Keratinocyte (primary cell): Measurements from ENCODE around the gene SPIRE1. TPM values are rescaled to one million over a fixed set of nuclear protein-coding genes. Genes with fewer than 3 reads are reported as not detected.

Experiments used
- DNase-seq: peaks from one replicate; pipeline ENCODE4 v3.0.0-alpha.2; 2011; ENCODE audit warnings: low read depth, missing footprints, low spot score
- FAIRE-seq: peaks from 2 replicates; lab custom pipeline; 2011; peaks lifted over from hg19 to GRCh38; lab: Jason Lieb, UNC
- H2AFZ ChIP-seq: 2 replicates; pipeline ENCODE4 v1.6.0; 2012; ENCODE audit warnings: low read length, control low read depth, inconsistent platforms; ENCODE audit not compliant: control insufficient read depth
- H3K27ac ChIP-seq: 2 replicates; pipeline ENCODE4 v1.5.1; 2011; ENCODE audit warnings: low read length; ENCODE audit not compliant: control insufficient read depth, insufficient read depth
- H3K27me3 ChIP-seq: 3 replicates; pipeline ENCODE4 v1.6.0; 2011; ENCODE audit warnings: low read length; ENCODE audit not compliant: control insufficient read depth, insufficient read depth; ENCODE audit errors: extremely low read depth
- H3K36me3 ChIP-seq, 2 experiments: 2 replicates in 1 of 2; 3 replicates in 1 of 2; pipeline ENCODE4 v1.5.1; 2011; ENCODE audit warnings: low read length in 2 of 2, mild to moderate bottlenecking in 1 of 2; ENCODE audit not compliant: control insufficient read depth in 2 of 2, insufficient read depth in 2 of 2; ENCODE audit errors: extremely low read depth in 1 of 2
- H3K4me1 ChIP-seq: 3 replicates; pipeline ENCODE4 v1.5.1; 2011; ENCODE audit warnings: low read length; ENCODE audit not compliant: control insufficient read depth, insufficient read depth; ENCODE audit errors: extremely low read depth
- H3K4me2 ChIP-seq: 3 replicates; pipeline ENCODE4 v1.6.0; 2011; ENCODE audit warnings: low read depth, low read length; ENCODE audit not compliant: control insufficient read depth, insufficient read depth; ENCODE audit errors: extremely low read depth
- H3K4me3 ChIP-seq, 3 experiments: fragments of 200-600 bp in 1 of 3; sonication (generic) in 1 of 3; 2 replicates in 2 of 3; 3 replicates in 1 of 3; pipeline ENCODE4 v1.5.1; 2011 to 2016; ENCODE audit warnings: low read length in 3 of 3, mild to moderate bottlenecking in 3 of 3, control low read depth in 2 of 3, inconsistent platforms in 1 of 3, low read depth in 1 of 3, mixed read lengths in 1 of 3, mixed run types in 1 of 3, moderate library complexity in 1 of 3; ENCODE audit not compliant: control insufficient read depth in 2 of 3, insufficient read depth in 2 of 3; ENCODE audit errors: extremely low read depth in 1 of 3
- H3K79me2 ChIP-seq: 2 replicates; pipeline ENCODE4 v1.6.0; 2012; ENCODE audit warnings: low read length; ENCODE audit not compliant: control insufficient read depth, insufficient read depth
- H3K9ac ChIP-seq: 3 replicates; pipeline ENCODE4 v1.6.0; 2011; ENCODE audit warnings: low read length; ENCODE audit not compliant: control insufficient read depth, insufficient read depth; ENCODE audit errors: extremely low read depth
- H3K9me1 ChIP-seq: 3 replicates; pipeline ENCODE4 v1.6.0; 2011; ENCODE audit warnings: low read length; ENCODE audit not compliant: control insufficient read depth, insufficient read depth; ENCODE audit errors: extremely low read depth
- H3K9me3 ChIP-seq: 2 replicates; pipeline ENCODE4 v1.5.1; 2012; ENCODE audit warnings: low read depth, low read length; ENCODE audit not compliant: control insufficient read depth
- H4K20me1 ChIP-seq: 3 replicates; pipeline ENCODE4 v1.6.0; 2011; ENCODE audit warnings: low read length; ENCODE audit not compliant: control insufficient read depth, insufficient read depth; ENCODE audit errors: extremely low read depth
- CTCF ChIP-seq, 3 experiments: IDR thresholded peaks in 1 of 3; conservative IDR thresholded peaks in 1 of 3; optimal IDR thresholded peaks in 1 of 3; 2 replicates in 2 of 3; 3 replicates in 1 of 3; pipeline versions ENCODE3 to v1.5.1; 2011; ENCODE audit warnings: low read length in 3 of 3, mild to moderate bottlenecking in 3 of 3, moderate library complexity in 2 of 3, control low read depth in 1 of 3, inconsistent platforms in 1 of 3; ENCODE audit not compliant: insufficient read depth in 2 of 3; ENCODE audit errors: extremely low read depth in 1 of 3
- EZH2 ChIP-seq: IDR thresholded peaks from one replicate; pipeline ENCODE4 v1.6.1; 2012; ENCODE audit warnings: inconsistent platforms, mild to moderate bottlenecking, low read length, moderate library complexity
- dilution Hi-C: fragments of 300-500 bp; cut with MboI; formaldehyde crosslinking; loops from one replicate; pipeline ENCODE4 v1.7.0; 2020; ENCODE audit warnings: low sequenced_read_pairs; ENCODE audit not compliant: extremely low pct_ligation_motif_present
- polyA plus RNA-seq, 5 experiments: library from polyadenylated mRNA; depleted of rRNA in 3 of 5; stranded (reverse) in 3 of 5; stranded (forward) in 1 of 5; unstranded in 1 of 5; fragments of >200 nt; gene quantifications; 1 replicate in 1 of 5; 2 replicates in 3 of 5; 3 replicates in 1 of 5; pipeline versions ENCODE4 v1.2.1 to v1.2.3, GENCODE V29; 2011 to 2012; ENCODE audit warnings: missing spikeins in 2 of 5, low read depth in 1 of 5, low replicate concordance in 1 of 5

The SPIRE1 gene
- polyA plus RNA-seq, 1 donor (not counting 4 experiments of a cell fraction or from before 2014, with no cell fraction given), result 20.6 TPM

- Histone ChIP-seq H3K36me3 (no peaks in the 10 kb centered on the region), H3K27me3 (no peaks in the 10 kb centered on the region), H3K4me2 (no peak overlapping the region), H3K27ac (no peak overlapping the region), H3K9me1 (peaks cover 2% of the 10 kb centered on the region), H3K4me3 (no peak overlapping the region), H3K4me1 (peaks cover 11% of the 10 kb centered on the region), H3K9me3 (no peaks in the 10 kb centered on the region), H2AFZ (no peak overlapping the region), H3K9ac (no peak overlapping the region), H4K20me1 (peaks cover 3% of the 10 kb centered on the region), H3K79me2 (peaks cover 61% of the 10 kb centered on the region)
- dilution Hi-C loops, result no loop called here
- DNase-seq (no peak), FAIRE-seq (no peak)
- no peak for TF ChIP-seq CTCF (optimal IDR thresholded peaks at IDR 0.05 in 1 of 3, IDR thresholded peaks at IDR 0.05 in 1 of 3, conservative IDR thresholded peaks at IDR 0.05 in 1 of 3; ENCODE audit: extremely low read depth in 1 of 3, insufficient read depth in 2 of 3, low read length in 3 of 3)
- no peak for TF ChIP-seq EZH2
These were observed 2.9 kb downstream of the SPIRE1 start for GRCh38 chr18:12654971-12655370.

- H3K9me1 ChIP-seq, result peaks cover 2% of the 10 kb centered on the region
- H3K9ac ChIP-seq, result no peak overlapping the region
- H3K27me3 ChIP-seq, result no peaks in the 10 kb centered on the region
- H3K4me2 ChIP-seq, result no peak overlapping the region
- H3K36me3 ChIP-seq, result no peaks in the 10 kb centered on the region
- dilution Hi-C loops, result no loop called here
- FAIRE-seq, result no peak
- H3K79me2 ChIP-seq, result peaks cover 73% of the 10 kb centered on the region
- TF ChIP-seq CTCF (optimal IDR thresholded peaks at IDR 0.05 in 1 of 3, IDR thresholded peaks at IDR 0.05 in 1 of 3, conservative IDR thresholded peaks at IDR 0.05 in 1 of 3; ENCODE audit: extremely low read depth in 1 of 3, insufficient read depth in 2 of 3, low read length in 3 of 3), result no peak
- TF ChIP-seq EZH2, result no peak
- peaks cover 11% of the 10 kb centered on the region for H3K4me1 ChIP-seq
- DNase-seq, result no peak
- peaks cover 3% of the 10 kb centered on the region for H4K20me1 ChIP-seq
- no peak overlapping the region for H3K4me3 ChIP-seq
- no peak overlapping the region for H2AFZ ChIP-seq
- H3K27ac ChIP-seq, result no peak overlapping the region
- no peaks in the 10 kb centered on the region for H3K9me3 ChIP-seq
These were observed 5.0 kb downstream of the SPIRE1 start for GRCh38 chr18:12652861-12653401.
